ENCODE data around the gene MEGF6.

Gene MEGF6

DNA sequence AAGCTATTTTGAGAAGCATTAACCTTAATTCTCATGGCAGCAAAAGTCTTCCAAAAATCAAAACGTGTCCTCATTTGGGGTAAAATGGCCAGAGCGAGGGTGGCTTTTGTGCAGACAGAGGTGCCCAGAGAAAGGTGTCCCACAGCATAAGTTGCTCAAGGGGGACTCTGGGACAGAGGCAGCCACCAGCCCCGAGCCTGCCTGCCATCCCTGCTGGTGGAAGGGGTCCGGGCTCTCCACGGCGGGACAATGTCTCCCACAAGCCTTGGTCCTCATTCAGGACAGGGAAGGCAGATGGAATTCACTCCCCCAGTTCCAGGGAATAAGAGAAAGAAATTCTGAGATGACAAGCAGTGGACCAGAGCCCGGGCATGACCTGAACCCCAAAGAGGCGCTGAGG is 169.4 kb downstream of the MEGF6 start:
- no peak for DNase-seq (ENCODE audit: low read depth)

GRCh38 chr1:3441410-3441847 is 169.9 kb downstream of the MEGF6 start:
- no peak for DNase-seq (ENCODE audit: low read depth)

DNA sequence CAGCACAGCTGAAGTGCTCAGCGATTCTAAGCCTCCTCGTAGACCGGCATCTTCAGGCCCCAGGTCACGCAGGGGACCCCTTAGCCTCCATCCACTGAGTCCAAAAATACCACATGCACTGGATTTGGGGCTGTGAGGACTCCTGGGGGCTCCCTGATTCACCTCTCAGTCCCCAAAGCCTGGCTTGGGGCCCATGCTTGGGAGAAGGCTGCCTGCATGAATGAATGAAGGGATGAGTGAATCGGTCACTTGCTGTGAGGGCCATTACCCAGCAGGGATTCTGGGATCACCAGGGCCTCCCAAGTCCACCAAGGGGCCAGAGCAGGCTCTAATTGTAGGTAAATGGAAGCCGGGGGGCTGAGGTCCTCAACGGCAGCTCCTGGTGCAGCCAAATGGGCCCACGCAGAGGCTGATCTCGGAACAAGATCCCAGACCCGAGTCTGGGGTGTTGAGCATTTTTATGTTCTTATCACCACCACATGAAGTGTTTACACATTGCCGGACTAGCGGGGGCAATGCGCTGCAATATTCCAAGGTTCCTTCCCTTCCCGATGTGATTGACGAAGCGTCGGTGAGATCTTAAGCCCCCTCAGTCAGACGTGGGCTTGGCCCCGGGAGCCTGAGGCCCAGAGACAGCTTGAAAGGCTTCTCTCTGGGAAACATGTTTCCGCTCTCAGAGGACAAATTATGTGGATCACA is 170.4 kb downstream of the MEGF6 start:
- DNase-seq (ENCODE audit: low read depth): no peak

DNA sequence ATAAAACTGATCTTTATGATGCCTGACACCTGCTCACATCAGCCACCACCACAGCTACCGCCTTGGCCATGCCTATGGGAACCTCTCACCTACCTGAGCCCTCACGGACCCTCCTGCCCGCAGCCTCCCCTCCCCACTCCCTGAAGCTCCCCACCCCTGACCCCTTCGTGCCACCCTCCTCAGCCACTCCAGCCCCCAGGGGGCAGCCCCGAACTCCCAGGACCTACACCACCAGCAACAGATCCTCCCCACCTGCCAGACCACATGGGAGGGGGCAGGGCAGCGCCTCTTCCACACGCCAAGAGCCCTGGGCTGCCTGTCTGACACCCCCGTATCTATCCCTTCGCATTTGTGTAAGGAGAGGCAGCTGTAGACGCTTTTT is 171.0 kb downstream of the MEGF6 start:
- DNase-seq (ENCODE audit: low read depth): no peak

Data from CMK (cell line).